Dermis microvascular lymphatic vessel endothelial cell (primary cell): ENCODE measurements around the gene SRGN. TPM values are rescaled to one million over a fixed set of nuclear protein-coding genes. Genes with fewer than 3 reads are reported as not detected.

Source experiments
- DNase-seq, 2 donors: peaks; one replicate each; pipeline versions ENCODE4 v3.0.0 to v3.0.0-alpha.2; 2010; ENCODE audit warnings: low read depth in 2 of 2
- total RNA-seq: library from RNA; depleted of rRNA; stranded (reverse); fragments of >200 nt; gene quantifications from 2 replicates; pipeline ENCODE4 v1.2.1, GENCODE V29; 2014

Gene SRGN
- total RNA-seq, 1 donor from 2014 or later: 298 TPM

DNA sequence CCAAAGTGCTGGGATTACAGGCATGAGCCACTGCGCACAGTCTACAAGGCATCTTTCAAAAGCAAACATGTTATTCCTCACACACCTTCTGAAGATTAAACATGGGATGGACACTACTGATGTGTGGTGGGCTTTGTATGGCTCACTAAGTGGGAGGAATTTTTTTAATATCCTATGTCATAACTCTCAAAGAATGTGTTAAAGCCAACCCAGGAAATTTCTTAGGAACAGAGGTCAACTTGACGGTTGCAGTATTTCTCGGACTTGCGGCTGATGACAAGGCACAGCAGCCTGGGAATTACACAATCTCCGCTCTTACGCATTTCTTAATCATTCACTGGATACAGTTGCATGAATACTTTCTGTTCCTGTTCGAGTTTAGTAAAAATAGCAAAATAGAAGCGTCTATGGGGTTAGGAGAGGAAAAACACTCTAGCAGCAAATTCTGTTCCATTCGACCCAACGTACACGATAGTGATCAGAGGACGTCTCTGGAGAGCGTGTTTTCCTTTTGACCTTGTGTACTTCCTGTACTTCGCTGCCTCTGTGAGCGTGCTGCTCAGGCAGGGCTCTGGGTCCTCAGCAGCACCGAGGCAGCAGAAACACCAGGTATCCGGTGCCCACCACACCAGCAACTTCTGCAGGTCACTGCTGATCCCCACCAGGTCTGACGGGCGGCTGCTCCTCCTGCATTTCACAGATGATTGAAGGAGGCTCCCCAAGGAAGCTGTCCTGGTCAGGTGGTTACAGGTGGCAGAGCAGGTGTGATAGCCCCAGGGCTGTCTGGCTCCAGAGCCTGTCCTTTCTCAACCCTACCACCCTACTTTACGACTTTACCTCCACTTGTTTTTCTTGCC, 26.4 kb upstream of the SRGN start:
- peak; percentile 11 to 86 for DNase-seq

GRCh38 chr10:69062901-69063300, 25.0 kb upstream of the SRGN start:
- no peak for DNase-seq

DNA sequence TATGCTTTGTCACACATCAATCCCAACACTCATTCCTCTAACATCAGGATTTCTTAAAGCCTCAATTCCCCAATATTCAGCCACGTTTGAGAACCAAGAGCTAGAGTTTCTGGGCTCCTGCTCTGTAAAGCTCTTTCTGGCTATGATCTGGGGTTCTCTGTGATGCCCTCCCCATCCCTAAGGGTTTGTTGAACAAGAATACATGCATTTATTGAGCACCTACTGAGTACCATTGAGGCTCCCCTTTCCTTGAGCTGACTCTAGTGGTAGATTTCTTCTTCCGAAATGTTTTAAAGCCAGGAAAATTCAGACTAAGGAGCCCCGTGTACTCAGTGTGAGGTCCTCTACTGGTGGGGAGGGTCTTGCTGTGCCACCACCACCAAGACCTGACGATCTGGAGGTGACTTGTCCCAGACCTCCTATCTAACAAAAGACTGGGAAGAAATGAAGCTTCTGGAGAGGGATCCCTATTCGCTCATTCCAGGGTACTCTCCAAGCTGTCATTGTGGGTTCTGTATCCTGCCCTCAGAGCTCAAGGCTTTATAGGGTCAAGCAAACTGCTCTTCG, 23.1 kb upstream of the SRGN start:
- no peak for DNase-seq

- peak in 1 of 2 donors; percentile 51 for DNase-seq
These were observed 22.2 kb upstream of the SRGN start for GRCh38 chr10:69065406-69066361.

DNA sequence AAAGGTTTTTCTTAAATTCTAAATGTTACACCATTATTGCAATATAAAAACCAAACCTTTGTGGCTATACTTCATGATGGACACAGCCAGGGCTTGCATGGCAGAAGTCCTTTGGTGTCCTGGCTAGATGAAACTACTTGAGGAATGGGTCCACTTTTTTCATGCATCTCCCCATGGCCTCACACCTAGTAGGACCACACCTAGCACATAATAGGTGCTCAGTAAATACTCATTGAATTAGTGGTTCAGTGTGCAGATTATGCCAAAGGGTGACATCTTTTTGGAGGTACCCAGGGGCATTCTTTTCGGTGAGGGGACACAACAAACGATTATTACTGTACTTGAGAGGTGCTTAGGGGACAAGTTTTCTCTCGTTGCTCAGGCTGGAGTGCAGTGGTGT, 20.7 kb upstream of the SRGN start:
- no peak for DNase-seq

GRCh38 chr10:69068549-69068948, 19.4 kb upstream of the SRGN start:
- no peak for DNase-seq

DNA sequence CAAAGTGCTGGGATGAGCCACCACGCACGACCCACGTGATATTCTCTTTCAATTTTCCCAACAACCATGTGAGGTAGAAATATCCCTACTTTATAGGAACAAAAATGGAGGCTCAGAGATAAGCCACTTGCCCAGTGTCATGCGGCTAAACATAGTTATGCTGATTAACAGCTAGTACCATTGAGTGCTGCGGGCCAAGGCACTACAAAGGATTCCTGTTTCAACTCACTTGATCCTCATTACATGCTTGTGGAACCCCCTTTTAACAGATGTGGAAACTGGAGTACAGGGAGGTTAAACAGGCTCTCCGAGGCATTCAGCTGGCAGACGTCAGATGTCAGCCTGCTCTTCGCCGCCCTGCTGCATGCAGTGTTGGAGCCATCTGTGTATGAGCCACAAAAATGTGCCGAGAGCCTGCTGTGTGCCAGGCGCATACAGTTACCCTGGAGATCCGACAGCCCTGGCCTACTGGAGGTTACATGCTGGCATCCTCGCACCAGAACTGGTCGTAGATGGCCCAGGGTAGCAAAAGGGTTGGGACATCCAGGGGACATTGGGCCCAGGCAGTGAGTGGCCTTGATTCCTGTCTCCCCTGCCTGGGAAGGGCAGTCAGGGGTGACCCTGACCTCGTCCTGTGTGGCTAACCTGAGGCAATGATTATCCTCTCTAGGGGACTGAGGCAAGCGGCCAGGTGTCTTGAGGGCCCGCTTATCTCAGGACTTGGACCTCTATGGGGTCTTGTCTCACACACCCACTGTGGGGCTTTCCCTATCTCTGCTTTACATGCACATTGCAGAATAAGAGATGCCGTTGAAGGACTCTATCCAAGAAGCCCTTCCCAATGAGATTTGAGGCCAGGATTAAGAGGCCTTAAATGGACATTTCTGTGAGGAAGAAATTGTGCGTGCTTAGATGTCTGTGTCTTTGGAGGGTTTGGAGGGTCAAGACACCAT, 18.5 kb upstream of the SRGN start:
- no peak for DNase-seq

- DNase-seq: no peak
These were observed 17.0 kb upstream of the SRGN start for GRCh38 chr10:69070951-69071350.

GRCh38 chr10:69071610-69072009, 16.3 kb upstream of the SRGN start:
- peak in 1 of 2 donors; percentile 38 for DNase-seq

DNA sequence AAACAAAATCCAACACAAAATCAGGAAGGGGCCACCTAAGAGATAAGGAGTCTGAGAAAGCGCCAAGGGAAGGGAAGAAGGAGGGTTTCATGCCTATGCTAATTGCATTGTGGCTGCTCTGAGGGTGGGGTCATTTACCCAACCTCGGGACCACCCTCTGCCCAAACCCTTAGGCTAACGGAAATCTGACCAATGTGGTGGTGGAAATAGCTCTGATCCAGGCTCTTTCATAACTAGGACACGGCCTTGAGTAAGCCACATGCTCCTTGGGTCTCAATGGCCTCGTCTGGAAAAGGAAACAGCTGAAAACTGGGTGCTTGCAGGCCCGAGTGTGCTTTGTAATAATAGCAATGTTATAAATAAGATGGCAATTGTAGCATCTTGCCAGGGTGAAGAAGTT, 14.9 kb upstream of the SRGN start:
- no peak for DNase-seq

DNA sequence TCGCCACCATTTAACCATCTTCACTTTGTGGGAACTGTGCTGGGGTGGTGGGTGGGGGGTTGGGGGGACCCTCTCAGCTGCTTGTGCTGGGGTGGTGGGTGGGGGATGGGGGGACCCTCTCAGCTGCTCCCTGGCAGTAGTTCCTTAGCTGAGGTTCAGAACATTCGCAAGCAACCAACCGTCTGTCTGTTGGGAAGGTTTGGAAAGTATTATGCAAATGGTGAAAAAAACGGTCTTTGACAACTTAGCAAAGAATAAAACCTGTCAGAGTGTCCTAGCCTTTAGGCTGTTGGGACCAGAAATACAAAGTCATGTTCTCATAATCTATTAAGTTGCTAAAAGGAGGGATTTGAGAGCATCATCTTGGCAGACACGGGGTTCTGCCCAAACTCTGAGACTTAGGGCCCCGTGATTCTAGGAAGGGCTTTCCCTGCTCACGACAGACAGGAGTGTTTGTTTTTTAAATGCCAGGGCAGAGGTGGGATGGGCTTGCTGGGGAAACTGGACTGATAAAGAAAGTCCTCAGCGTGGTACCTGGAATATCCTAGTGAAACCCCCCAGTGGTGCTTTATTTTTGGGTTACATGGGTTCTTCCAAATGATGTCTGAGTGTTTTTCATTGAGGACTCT, 14.1 kb upstream of the SRGN start:
- DNase-seq: no peak

DNA sequence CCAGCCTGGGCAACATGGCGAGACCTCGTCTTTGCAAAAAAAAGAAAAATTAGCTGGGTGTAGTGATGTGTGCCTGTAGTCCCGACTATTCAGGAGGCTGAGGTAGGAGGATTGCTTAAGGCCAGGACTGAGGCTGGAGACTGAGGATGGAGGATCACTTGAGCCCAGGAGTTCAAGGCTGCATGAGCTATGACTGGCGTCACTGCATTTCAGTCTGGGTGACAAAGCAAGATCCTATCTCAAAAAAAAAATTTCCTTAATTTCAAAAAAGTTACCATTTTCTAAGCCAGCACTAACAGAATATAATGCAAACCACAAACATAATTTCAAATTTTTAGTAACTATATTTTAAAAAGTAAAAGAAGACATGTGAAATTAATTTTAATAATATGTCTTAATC, 13.4 kb upstream of the SRGN start:
- no peak for DNase-seq

GRCh38 chr10:69075431-69075830, 12.5 kb upstream of the SRGN start:
- DNase-seq: no peak

- DNase-seq: no peak
These were observed 9.6 kb upstream of the SRGN start for GRCh38 chr10:69078311-69078710.

DNA sequence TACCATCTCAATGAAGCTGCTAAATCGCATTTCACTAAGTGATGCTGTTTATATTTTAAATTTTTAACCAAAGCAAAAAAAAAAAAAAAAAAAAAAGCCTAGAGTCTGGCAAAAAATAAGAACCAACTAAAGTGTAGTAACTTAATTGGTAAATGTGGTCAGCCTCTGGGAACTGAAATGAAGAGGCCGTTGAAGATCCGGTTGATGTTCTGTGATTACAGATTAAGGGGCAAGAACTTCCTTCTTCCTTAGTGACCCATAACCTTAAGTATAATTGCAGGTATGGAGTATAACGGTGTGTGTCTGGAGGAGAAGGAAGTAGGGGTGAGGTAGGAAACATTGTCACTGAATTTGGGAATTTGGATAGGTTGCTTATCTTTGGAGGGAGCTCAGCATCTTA, 7.7 kb upstream of the SRGN start:
- DNase-seq: no peak

DNA sequence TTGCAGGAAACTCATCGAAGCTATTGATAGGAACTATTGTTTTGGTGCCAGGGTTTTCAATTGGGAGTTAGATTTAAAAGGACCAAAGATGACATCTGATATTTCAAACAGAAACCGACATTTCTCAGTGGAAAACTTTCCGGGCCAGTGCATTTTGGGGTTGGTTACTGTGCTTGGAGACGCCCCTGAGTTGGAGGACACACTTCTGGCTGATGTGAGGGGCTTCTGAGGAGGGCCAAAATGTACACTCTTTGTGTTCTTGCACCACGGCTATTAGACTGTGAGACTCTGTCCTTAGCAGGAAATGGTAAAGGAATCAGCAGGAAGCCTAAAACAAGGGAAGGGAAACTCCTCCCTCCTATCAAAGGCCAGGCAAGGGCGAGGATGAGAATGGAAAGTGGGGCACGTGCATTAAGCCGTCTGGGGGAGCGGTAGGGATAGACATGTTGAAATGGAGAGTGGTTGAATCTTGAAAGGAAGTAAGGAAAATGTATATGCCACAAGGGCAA, 1.8 kb upstream of the SRGN start:
- DNase-seq: peak in 1 of 2 donors; percentile 68

DNA sequence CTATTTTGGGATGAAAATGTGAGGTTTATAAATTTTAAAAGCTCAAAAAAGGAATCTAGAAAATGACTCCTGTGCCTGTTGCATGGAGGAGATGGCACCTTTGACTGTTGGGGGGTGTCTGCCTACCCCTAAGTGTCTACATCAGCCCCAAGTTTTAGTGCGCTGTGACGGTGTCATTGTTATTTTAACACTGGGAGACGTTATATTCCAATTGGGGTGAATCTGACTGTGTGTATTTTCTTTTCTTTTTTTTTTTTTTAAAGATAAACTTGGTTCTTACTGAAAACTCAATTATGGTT, 517 bp downstream of the SRGN start:
- peak in 1 of 2 donors; percentile 14 for DNase-seq

DNA sequence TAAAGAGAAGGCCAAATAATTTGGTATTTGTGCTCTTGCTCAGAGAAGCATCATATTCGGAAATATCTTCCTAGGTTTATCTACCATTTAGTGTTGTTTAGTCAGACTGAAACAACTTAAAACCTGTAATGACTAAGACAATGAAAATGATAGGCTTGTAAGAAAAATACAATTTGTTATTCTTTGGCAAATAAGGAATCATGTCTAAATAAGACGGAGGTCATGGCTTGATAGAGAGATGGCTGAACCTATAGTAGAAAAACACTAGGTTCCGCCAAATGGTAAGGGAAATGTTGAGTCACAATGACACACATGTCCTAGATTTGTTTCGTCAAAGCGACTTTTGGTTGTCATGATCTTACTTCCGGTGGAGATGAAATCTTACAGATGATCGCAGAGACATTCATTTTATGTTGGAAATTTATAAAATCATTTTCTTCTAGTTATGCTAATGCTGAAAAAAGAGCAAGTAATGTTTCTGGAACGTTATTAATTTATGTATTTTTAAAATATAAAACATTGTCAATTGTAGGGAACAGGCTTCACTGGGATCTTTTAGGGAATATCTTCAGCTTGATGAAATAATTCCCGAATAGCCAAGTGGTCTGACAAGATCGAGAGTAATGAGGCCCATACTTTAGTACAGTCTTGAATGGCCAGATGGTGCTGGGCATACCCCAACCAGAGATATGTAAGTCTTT, 1.0 kb downstream of the SRGN start:
- peak; percentile 86 to 89 for DNase-seq

- DNase-seq: peak; percentile 92 to 96
These were observed 2.0 kb downstream of the SRGN start for GRCh38 chr10:69089638-69090599.
